H9 (cell line): ENCODE results near the gene BOD1L1. TPM values are rescaled to one million over a fixed set of nuclear protein-coding genes. Genes with fewer than 3 reads are reported as not detected.

Experiments used
- DNase-seq: peaks from one replicate; pipeline ENCODE4 v3.0.0-alpha.2; 2017
- H2AFZ ChIP-seq: one replicate; pipeline ENCODE4 v1.6.1; 2013; ENCODE audit warnings: mild to moderate bottlenecking, low read length, control low read depth, moderate library complexity
- H2AK5ac ChIP-seq: 2 replicates; pipeline ENCODE4 v1.6.1; 2013; ENCODE audit warnings: low read length, control low read depth, mixed read lengths; ENCODE audit not compliant: insufficient read length
- H2BK120ac ChIP-seq: one replicate; pipeline ENCODE4 v1.6.1; 2013; ENCODE audit warnings: low read depth, mild to moderate bottlenecking, low read length, control low read depth, inconsistent platforms; ENCODE audit not compliant: poor library complexity, severe bottlenecking
- H2BK12ac ChIP-seq: 2 replicates; pipeline ENCODE4 v1.6.1; 2013; ENCODE audit warnings: low read length, control low read depth, mixed read lengths, low read depth; ENCODE audit not compliant: insufficient read length
- H2BK15ac ChIP-seq: 2 replicates; pipeline ENCODE4 v1.6.1; 2013; ENCODE audit warnings: low read depth, low read length, control low read depth
- H2BK20ac ChIP-seq: one replicate; pipeline ENCODE4 v1.6.1; 2013; ENCODE audit warnings: low read depth, mild to moderate bottlenecking, low read length, control low read depth, inconsistent platforms; ENCODE audit not compliant: poor library complexity, severe bottlenecking
- H2BK5ac ChIP-seq: 2 replicates; pipeline ENCODE4 v1.6.1; 2013; ENCODE audit warnings: low read length, control low read depth, mixed read lengths; ENCODE audit not compliant: insufficient read length
- H3K14ac ChIP-seq: 2 replicates; pipeline ENCODE4 v1.6.1; 2013; ENCODE audit warnings: low read length, control low read depth; ENCODE audit not compliant: insufficient read depth
- H3K18ac ChIP-seq: 2 replicates; pipeline ENCODE4 v1.6.1; 2013; ENCODE audit warnings: low read depth, mild to moderate bottlenecking, mixed read lengths, low read length, control low read depth; ENCODE audit not compliant: insufficient read length
- H3K23ac ChIP-seq: 2 replicates; pipeline ENCODE4 v1.6.1; 2013; ENCODE audit warnings: low read length, control low read depth, mixed read lengths, low read depth; ENCODE audit not compliant: insufficient read length
- H3K23me2 ChIP-seq: 2 replicates; pipeline ENCODE4 v1.6.1; 2013; ENCODE audit warnings: low read depth, mild to moderate bottlenecking, mixed read lengths, low read length, control low read depth; ENCODE audit not compliant: insufficient read length, poor library complexity, severe bottlenecking
- H3K27ac ChIP-seq: 2 replicates; pipeline ENCODE4 v1.5.1; 2013; ENCODE audit warnings: low read length, control low read depth, mixed read lengths, low read depth; ENCODE audit not compliant: insufficient read length
- H3K27me3 ChIP-seq: 2 replicates; pipeline ENCODE4 v1.6.1; 2013; ENCODE audit warnings: low read length, control low read depth, inconsistent platforms; ENCODE audit not compliant: insufficient read depth
- H3K4ac ChIP-seq: 2 replicates; pipeline ENCODE4 v1.6.1; 2013; ENCODE audit warnings: low read depth, mild to moderate bottlenecking, control low read depth, inconsistent platforms, low read length, moderate library complexity
- H3K4me1 ChIP-seq: 2 replicates; pipeline ENCODE4 v1.6.1; 2013; ENCODE audit warnings: low read length, control low read depth, inconsistent platforms; ENCODE audit not compliant: insufficient read depth
- H3K4me2 ChIP-seq: 2 replicates; pipeline ENCODE4 v1.6.1; 2013; ENCODE audit warnings: low read length, control low read depth, mixed read lengths; ENCODE audit not compliant: insufficient read length, insufficient read depth
- H3K56ac ChIP-seq: 2 replicates; pipeline ENCODE4 v1.6.1; 2013; ENCODE audit warnings: low read depth, mild to moderate bottlenecking, mixed read lengths, low read length, control low read depth; ENCODE audit not compliant: insufficient read length
- H3K79me1 ChIP-seq: 2 replicates; pipeline ENCODE4 v1.6.1; 2013; ENCODE audit warnings: low read depth, mild to moderate bottlenecking, moderate library complexity, low read length, control low read depth, inconsistent platforms; ENCODE audit not compliant: insufficient read depth, poor library complexity, severe bottlenecking
- H3K79me2 ChIP-seq: 2 replicates; pipeline ENCODE4 v1.6.1; 2013; ENCODE audit warnings: low read length, control low read depth, inconsistent platforms; ENCODE audit not compliant: insufficient read depth
- H3K9ac ChIP-seq: 2 replicates; pipeline ENCODE4 v1.6.1; 2013; ENCODE audit warnings: low read length, control low read depth, mixed read lengths; ENCODE audit not compliant: insufficient read length; ENCODE audit errors: extremely low read depth
- H3K9me3 ChIP-seq: one replicate; pipeline ENCODE4 v1.6.1; 2013; ENCODE audit warnings: low read depth, low read length, inconsistent platforms; ENCODE audit not compliant: control insufficient read depth
- H3T11ph ChIP-seq: one replicate; pipeline ENCODE4 v1.6.1; 2013; ENCODE audit warnings: mild to moderate bottlenecking, low read length, control low read depth, inconsistent platforms
- H4K20me1 ChIP-seq: one replicate; pipeline ENCODE4 v1.6.1; 2013; ENCODE audit not compliant: control insufficient read depth, insufficient read length, insufficient read depth
- H4K5ac ChIP-seq: 2 replicates; pipeline ENCODE4 v1.6.1; 2013; ENCODE audit warnings: low read depth, mild to moderate bottlenecking, mixed read lengths, low read length, control low read depth; ENCODE audit not compliant: insufficient read length
- H4K8ac ChIP-seq: replicated peaks from 2 replicates; pipeline ENCODE4 v1.6.1; 2013; ENCODE audit warnings: low read length, control low read depth, mixed read lengths, low read depth; ENCODE audit not compliant: insufficient read length
- H4K91ac ChIP-seq: 2 replicates; pipeline ENCODE4 v1.6.1; 2013; ENCODE audit warnings: low read depth, mild to moderate bottlenecking, moderate library complexity, mixed read lengths, low read length, control low read depth; ENCODE audit not compliant: insufficient read length
- H3K27ac Mint-ChIP-seq, 3 experiments: 2 replicates in 2 of 3; 3 replicates in 1 of 3; pipeline ENCODE4 v1.8.0; 2020 to 2021; ENCODE audit warnings: mixed read lengths in 3 of 3, mild to moderate bottlenecking in 1 of 3, moderate library complexity in 1 of 3
- H3K27me3 Mint-ChIP-seq: 2 replicates; pipeline ENCODE4 v1.8.0; 2021; ENCODE audit warnings: low read depth, mild to moderate bottlenecking, moderate library complexity, mixed read lengths
- H3K36me3 Mint-ChIP-seq, 3 experiments: 2 replicates in 2 of 3; 3 replicates in 1 of 3; pipeline ENCODE4 v1.8.0; 2020 to 2021; ENCODE audit warnings: low read depth in 3 of 3, mixed read lengths in 3 of 3; ENCODE audit not compliant: insufficient read depth in 1 of 3
- H3K4me1 Mint-ChIP-seq, 2 experiments: 2 replicates each; pipeline ENCODE4 v1.8.0; 2020; ENCODE audit warnings: mixed read lengths in 2 of 2
- H3K4me3 Mint-ChIP-seq, 2 experiments: 2 replicates in 1 of 2; 3 replicates in 1 of 2; pipeline ENCODE4 v1.8.0; 2020 to 2021; ENCODE audit warnings: mild to moderate bottlenecking in 2 of 2, mixed read lengths in 2 of 2, moderate library complexity in 1 of 2
- H3K9me3 Mint-ChIP-seq, 2 experiments: 2 replicates in 1 of 2; 3 replicates in 1 of 2; pipeline ENCODE4 v1.8.0; 2020; ENCODE audit warnings: mild to moderate bottlenecking in 2 of 2, mixed read lengths in 2 of 2, moderate library complexity in 1 of 2
- CTCF ChIP-seq: fragments of 200-600 bp; sonication (generic); conservative IDR thresholded peaks from 3 replicates; pipeline ENCODE4 v1.8.0; 2021; ENCODE audit warnings: antibody characterized with exemption, mild to moderate bottlenecking
- WGBS: extraction: QIAGEN DNeasy Blood & Tissue Kit; methylation state at CpG from one replicate; pipeline ENCODE4 v1.1.7; 2013; ENCODE audit warnings: missing lambda C conversion rate, low lambda C conversion rate, mixed read lengths; ENCODE audit not compliant: insufficient read length; ENCODE audit errors: extremely low coverage; 5-methylcytosine and 5-hydroxymethylcytosine counted together
- total RNA-seq: library from RNA; stranded (reverse); gene quantifications from 2 replicates; pipeline ENCODE4 v1.2.1, GENCODE V29; 2021

BOD1L1 gene
- total RNA-seq, 1 experiment from 2014 or later, result 37.8 TPM

- H3K23ac ChIP-seq, result no peak overlapping the region
- H3K79me1 ChIP-seq, result no peaks in the 10 kb centered on the region
- H3T11ph ChIP-seq, result no peak overlapping the region
- no peaks in the 10 kb centered on the region for H3K27me3 ChIP-seq
- H2BK5ac ChIP-seq, result no peak overlapping the region
- H4K8ac ChIP-seq, result no peak overlapping the region
- WGBS, result no CpG with 5 or more reads among the region's 3 CpGs
- no peak overlapping the region for H4K91ac ChIP-seq
- no peaks in the 10 kb centered on the region for H3K4me1 Mint-ChIP-seq
- no peaks in the 10 kb centered on the region for H4K20me1 ChIP-seq
- DNase-seq, result no peak
- H3K27me3 Mint-ChIP-seq, result no peaks in the 10 kb centered on the region
- no peak overlapping the region for H2BK15ac ChIP-seq
- no peaks in the 10 kb centered on the region for H3K9me3 Mint-ChIP-seq
- H3K14ac ChIP-seq, result no peak overlapping the region
- no peak overlapping the region for H2BK20ac ChIP-seq
- H3K9ac ChIP-seq, result no peak overlapping the region
- no peak for TF ChIP-seq CTCF
- no peaks in the 10 kb centered on the region for H3K4me1 ChIP-seq
- H4K5ac ChIP-seq, result no peak overlapping the region
- H3K18ac ChIP-seq, result no peak overlapping the region
- H3K4me2 ChIP-seq, result no peak overlapping the region
- no peak overlapping the region for H3K56ac ChIP-seq
- no peaks in the 10 kb centered on the region for H3K79me2 ChIP-seq
- no peak overlapping the region for H2BK120ac ChIP-seq
- no peak overlapping the region for H2AFZ ChIP-seq
- no peaks in the 10 kb centered on the region for H3K9me3 ChIP-seq
- H3K23me2 ChIP-seq, result no peaks in the 10 kb centered on the region
- H3K4ac ChIP-seq, result no peak overlapping the region
- no peak overlapping the region for H3K27ac Mint-ChIP-seq
- H3K4me3 Mint-ChIP-seq, result no peak overlapping the region
- peaks cover 17 to 74% (median 62%) of the 10 kb centered on the region in 3 experiments for H3K36me3 Mint-ChIP-seq
- no peak overlapping the region for H3K27ac ChIP-seq
- no peak overlapping the region for H2BK12ac ChIP-seq
- no peak overlapping the region for H2AK5ac ChIP-seq
Measured at GRCh38 chr4:13601048-13601447, 26.5 kb downstream of the BOD1L1 start.
